GM18498 (cell line): ENCODE data around the gene SLC38A2.
A peak's percentile ranks its signal among the peaks of the same experiment; 100 is the strongest.

ENCODE experiments used
- ATAC-seq: cut with Tn5 transposase; IDR thresholded peaks from one replicate; pipeline ENCODE4 v1.9.1; 2021; ENCODE audit warnings: mild to moderate bottlenecking, moderate library complexity; ENCODE audit not compliant: unreplicated experiment

Gene SLC38A2

GRCh38 chr12:46395388-46395787 is 22.8 kb upstream of the SLC38A2 start:
- no peak for ATAC-seq

GRCh38 chr12:46391630-46392029 is 19.1 kb upstream of the SLC38A2 start:
- ATAC-seq, result no peak

GRCh38 chr12:46390881-46391280 is 18.3 kb upstream of the SLC38A2 start:
- ATAC-seq, result no peak

GRCh38 chr12:46390304-46390703 is 17.7 kb upstream of the SLC38A2 start:
- ATAC-seq, result no peak

- ATAC-seq, result no peak
Measured at GRCh38 chr12:46389031-46389616, 16.6 kb upstream of the SLC38A2 start.

GRCh38 chr12:46388427-46389021 is 16.0 kb upstream of the SLC38A2 start:
- ATAC-seq, result peak; percentile 63

- ATAC-seq, result no peak
Measured at GRCh38 chr12:46387670-46388069, 15.1 kb upstream of the SLC38A2 start.

GRCh38 chr12:46386877-46387629 is 14.5 kb upstream of the SLC38A2 start:
- peak; percentile 22 for ATAC-seq

GRCh38 chr12:46386360-46386867 is 13.8 kb upstream of the SLC38A2 start:
- no peak for ATAC-seq

GRCh38 chr12:46385438-46385837 is 12.9 kb upstream of the SLC38A2 start:
- no peak for ATAC-seq

- no peak for ATAC-seq
Measured at GRCh38 chr12:46384451-46385309, 12.1 kb upstream of the SLC38A2 start.

GRCh38 chr12:46383654-46384450 is 11.3 kb upstream of the SLC38A2 start:
- ATAC-seq, result peak; percentile 38

GRCh38 chr12:46382964-46383653 is 10.5 kb upstream of the SLC38A2 start:
- peak; percentile 75 for ATAC-seq

- no peak for ATAC-seq
Measured at GRCh38 chr12:46382408-46382963, 9.9 kb upstream of the SLC38A2 start.

GRCh38 chr12:46380881-46381280 is 8.3 kb upstream of the SLC38A2 start:
- no peak for ATAC-seq

- ATAC-seq, result no peak
Measured at GRCh38 chr12:46380022-46380796, 7.6 kb upstream of the SLC38A2 start.

- no peak for ATAC-seq
Measured at GRCh38 chr12:46379352-46379751, 6.8 kb upstream of the SLC38A2 start.

GRCh38 chr12:46378530-46378929 is 6.0 kb upstream of the SLC38A2 start:
- ATAC-seq, result no peak

GRCh38 chr12:46377678-46378077 is 5.1 kb upstream of the SLC38A2 start:
- no peak for ATAC-seq
